ENCODE data around the gene MACO1. TPM values are rescaled to one million over a fixed set of nuclear protein-coding genes. Genes with fewer than 3 reads are reported as not detected.

MACO1 gene
- total and polyA plus RNA-seq, 10 donors: 6.9 to 21.0 (median 17.3) TPM

- H3K9me3 ChIP-seq: peaks cover 0 to 7% (median 2%) of the 10 kb centered on the region in 8 donors
- WGBS, 5 donors: 74 to 100% (median 84%) methylated on average over 3 to 4 of the region's 4 CpGs
- H3K36me3 ChIP-seq: no peaks in the 10 kb centered on the region
- no peak overlapping the region for H3K27ac ChIP-seq
- no peak for DNase-seq
- TF ChIP-seq, protein P1, sequence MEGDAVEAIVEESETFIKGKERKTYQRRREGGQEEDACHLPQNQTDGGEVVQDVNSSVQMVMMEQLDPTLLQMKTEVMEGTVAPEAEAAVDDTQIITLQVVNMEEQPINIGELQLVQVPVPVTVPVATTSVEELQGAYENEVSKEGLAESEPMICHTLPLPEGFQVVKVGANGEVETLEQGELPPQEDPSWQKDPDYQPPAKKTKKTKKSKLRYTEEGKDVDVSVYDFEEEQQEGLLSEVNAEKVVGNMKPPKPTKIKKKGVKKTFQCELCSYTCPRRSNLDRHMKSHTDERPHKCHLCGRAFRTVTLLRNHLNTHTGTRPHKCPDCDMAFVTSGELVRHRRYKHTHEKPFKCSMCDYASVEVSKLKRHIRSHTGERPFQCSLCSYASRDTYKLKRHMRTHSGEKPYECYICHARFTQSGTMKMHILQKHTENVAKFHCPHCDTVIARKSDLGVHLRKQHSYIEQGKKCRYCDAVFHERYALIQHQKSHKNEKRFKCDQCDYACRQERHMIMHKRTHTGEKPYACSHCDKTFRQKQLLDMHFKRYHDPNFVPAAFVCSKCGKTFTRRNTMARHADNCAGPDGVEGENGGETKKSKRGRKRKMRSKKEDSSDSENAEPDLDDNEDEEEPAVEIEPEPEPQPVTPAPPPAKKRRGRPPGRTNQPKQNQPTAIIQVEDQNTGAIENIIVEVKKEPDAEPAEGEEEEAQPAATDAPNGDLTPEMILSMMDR (IDR thresholded peaks at IDR 0.05 in 8 of 11, conservative IDR thresholded peaks at IDR 0.05 in 3 of 11): no peak
- TF ChIP-seq POLR2A (IDR thresholded peaks at IDR 0.05): no peak
- no peak for TF ChIP-seq POLR2AphosphoS5 (IDR thresholded peaks at IDR 0.05)
- H3K27me3 ChIP-seq (replicated peaks in 1 of 7): no peaks in the 10 kb centered on the region
- intact Hi-C loops (cut with DNase I; ENCODE audit: low total_unique reads): no loop called here
- no peak overlapping the region for H3K4me3 ChIP-seq
- H3K4me1 ChIP-seq: no peaks in the 10 kb centered on the region
Observed at GRCh38 chr1:25513666-25514065, 83.0 kb downstream of the MACO1 start.

GRCh38 chr1:25515033-25515432, 84.3 kb downstream of the MACO1 start:
- no peaks in the 10 kb centered on the region for H3K4me1 ChIP-seq
- no peaks in the 10 kb centered on the region for H3K27me3 ChIP-seq (replicated peaks in 1 of 7)
- no peaks in the 10 kb centered on the region for H3K36me3 ChIP-seq
- H3K27ac ChIP-seq: no peak overlapping the region
- DNase-seq: no peak
- no peak overlapping the region for H3K4me3 ChIP-seq
- 70 to 88% (median 79%) methylated on average over 6 of the region's 6 CpGs for WGBS, 5 donors
- TF ChIP-seq POLR2AphosphoS5 (IDR thresholded peaks at IDR 0.05): no peak
- no peak for TF ChIP-seq POLR2A (IDR thresholded peaks at IDR 0.05)
- TF ChIP-seq, protein P1 (IDR thresholded peaks at IDR 0.05 in 8 of 11, conservative IDR thresholded peaks at IDR 0.05 in 3 of 11): no peak
- intact Hi-C loops (cut with DNase I; ENCODE audit: low total_unique reads): no loop called here
- peaks cover 0 to 7% (median 2%) of the 10 kb centered on the region in 8 donors for H3K9me3 ChIP-seq

- Histone ChIP-seq H3K9me3 (peaks cover 0 to 7% (median 2%) of the 10 kb centered on the region in 8 donors), H3K36me3 (no peaks in the 10 kb centered on the region), H3K27ac (no peak overlapping the region), H3K4me1 (peaks cover 0 to 9% (median 3%) of the 10 kb centered on the region in 6 donors), H3K4me3 (no peak overlapping the region), H3K27me3 (replicated peaks in 1 of 7) (no peaks in the 10 kb centered on the region)
- TF ChIP-seq POLR2A (IDR thresholded peaks at IDR 0.05) (no peak), POLR2AphosphoS5 (IDR thresholded peaks at IDR 0.05) (no peak)
- TF ChIP-seq, protein P1 (IDR thresholded peaks at IDR 0.05 in 8 of 11, conservative IDR thresholded peaks at IDR 0.05 in 3 of 11): no peak
- whole genome bisulfite sequencing, 5 donors: 68 to 100% (median 89%) methylated on average over 2 to 3 of the region's 3 CpGs
- intact Hi-C loops (cut with DNase I; ENCODE audit: low total_unique reads): no loop called here
- no peak for DNase-seq
Observed at GRCh38 chr1:25516686-25517085, 86.0 kb downstream of the MACO1 start.

GRCh38 chr1:25517476-25518394, 87.0 kb downstream of the MACO1 start:
- Histone ChIP-seq H3K4me1 (peaks cover 0 to 12% (median 3%) of the 10 kb centered on the region in 6 donors), H3K4me3 (no peak overlapping the region), H3K27me3 (replicated peaks in 1 of 7) (no peaks in the 10 kb centered on the region), H3K27ac (no peak overlapping the region), H3K9me3 (peaks cover 0 to 4% (median under 1%) of the 10 kb centered on the region in 8 donors), H3K36me3 (no peaks in the 10 kb centered on the region)
- intact Hi-C loops (cut with DNase I; ENCODE audit: low total_unique reads): no loop called here
- no peak for DNase-seq
- WGBS, 5 donors: 79 to 89% (median 85%) methylated on average over 32 to 33 of the region's 33 CpGs
- TF ChIP-seq, protein P1 (IDR thresholded peaks at IDR 0.05 in 8 of 11, conservative IDR thresholded peaks at IDR 0.05 in 3 of 11): no peak
- no peak for TF ChIP-seq POLR2AphosphoS5 (IDR thresholded peaks at IDR 0.05)
- no peak for TF ChIP-seq POLR2A (IDR thresholded peaks at IDR 0.05)
